OCI-LY3 (cell line): ENCODE results near the gene MCM3AP.

Experiments
- H2AFZ ChIP-seq: fragments of 200-600, 300-600 bp; shearing (Covaris generic); 2 replicates; pipeline ENCODE4 v1.6.0; 2014; ENCODE audit warnings: antibody characterized with exemption, low read depth, low read length
- H3K27ac ChIP-seq: fragments of 200-600, 300-600 bp; sonication (generic); 2 replicates; pipeline ENCODE4 v1.5.1; 2014; ENCODE audit warnings: mild to moderate bottlenecking, low read length, moderate library complexity, mixed read lengths
- H3K27me3 ChIP-seq: fragments of 200-600, 300-600 bp; sonication (generic); 2 replicates; pipeline ENCODE4 v1.6.1; 2014; ENCODE audit warnings: low read depth, low read length, mixed read lengths
- H3K36me3 ChIP-seq: fragments of 200-600, 300-600 bp; sonication (generic); replicated peaks from 2 replicates; pipeline ENCODE3; 2014; ENCODE audit warnings: low read depth, low read length, mixed read lengths
- H3K4me1 ChIP-seq: fragments of 300-600, 200-600 bp; sonication (generic); 2 replicates; pipeline ENCODE4 v1.6.1; 2014; ENCODE audit warnings: low read length, mixed read lengths
- H3K4me2 ChIP-seq: fragments of 200-600, 300-600 bp; sonication (generic); 2 replicates; pipeline ENCODE4 v1.6.1; 2014; ENCODE audit warnings: low read length, mixed read lengths
- H3K4me3 ChIP-seq: fragments of 300-600, 200-600 bp; sonication (generic); 2 replicates; pipeline ENCODE4 v1.5.1; 2014; ENCODE audit warnings: antibody characterized with exemption, mild to moderate bottlenecking, low read length, moderate library complexity
- H3K79me2 ChIP-seq: fragments of 300-600, 200-600 bp; shearing (Covaris generic); 2 replicates; pipeline ENCODE4 v1.6.1; 2014; ENCODE audit warnings: mild to moderate bottlenecking, low read length, mixed read lengths
- H3K9ac ChIP-seq: fragments of 300-600, 200-600 bp; shearing (Covaris generic); 2 replicates; pipeline ENCODE4 v1.6.0; 2014; ENCODE audit warnings: mild to moderate bottlenecking, low read length, moderate library complexity
- H3K9me3 ChIP-seq: fragments of 200-600, 300-600 bp; shearing (Covaris generic); 2 replicates; pipeline ENCODE4 v1.6.1; 2014; ENCODE audit warnings: low read length, mixed read lengths; ENCODE audit not compliant: insufficient read depth
- H4K20me1 ChIP-seq: fragments of 200-600, 300-600 bp; sonication (generic); 2 replicates; pipeline ENCODE4 v1.6.1; 2016; ENCODE audit warnings: low read length, mixed read lengths; ENCODE audit not compliant: insufficient read depth
- CTCF ChIP-seq: fragments of 200-600, 300-600 bp; sonication (generic); IDR thresholded peaks from 2 replicates; pipeline ENCODE4 v1.5.1; 2014; ENCODE audit warnings: antibody characterized with exemption, low read length, low read depth
- EZH2phosphoT487 ChIP-seq: fragments of 200-600 bp; shearing (Covaris generic); IDR thresholded peaks from 2 replicates; pipeline ENCODE4 v1.6.1; 2018; ENCODE audit warnings: antibody characterized with exemption, mixed run types, low read depth

Gene MCM3AP

GRCh38 chr21:46285206-46285661 lies at the start of gene MCM3AP:
Gene MCM3AP (minus strand): TSS chr21:46285611. CDS start chr21:46285286, 325 bp downstream.
- H4K20me1 ChIP-seq: no peaks in the 10 kb centered on the region
- H3K9me3 ChIP-seq: no peaks in the 10 kb centered on the region
- H3K9ac ChIP-seq: peak within 1 kb of the TSS; percentile 70
- H3K4me3 ChIP-seq: peak within 1 kb of the TSS; percentile 79
- peaks cover 23% of the 10 kb centered on the region for H3K4me1 ChIP-seq
- H3K36me3 ChIP-seq: peaks cover 20% of the 10 kb centered on the region
- H3K4me2 ChIP-seq: peak within 1 kb of the TSS; percentile 95
- peaks cover 61% of the 10 kb centered on the region for H3K79me2 ChIP-seq
- no peaks in the 10 kb centered on the region for H3K27me3 ChIP-seq
- peak within 1 kb of the TSS; percentile 17; the same call in 1 of the 2 replicates for H2AFZ ChIP-seq
- no peak for TF ChIP-seq EZH2phosphoT487
- no peak for TF ChIP-seq CTCF
- H3K27ac ChIP-seq: peak within 1 kb of the TSS; percentile 83

GRCh38 chr21:46334351-46335140 lies 49.1 kb upstream of the MCM3AP start:
- Histone ChIP-seq H3K36me3 (peaks cover 14% of the 10 kb centered on the region), H3K79me2 (no peaks in the 10 kb centered on the region), H3K9me3 (no peaks in the 10 kb centered on the region), H3K9ac (no peak overlapping the region), H3K4me3 (no peak overlapping the region), H4K20me1 (no peaks in the 10 kb centered on the region), H3K27ac (no peak overlapping the region), H3K4me1 (no peaks in the 10 kb centered on the region), H3K4me2 (no peak overlapping the region), H2AFZ (no peak overlapping the region), H3K27me3 (no peaks in the 10 kb centered on the region)
- no peak for TF ChIP-seq CTCF
- no peak for TF ChIP-seq EZH2phosphoT487

GRCh38 chr21:46329796-46330195 lies 44.4 kb upstream of the MCM3AP start:
- Histone ChIP-seq H3K4me1 (peaks cover 9% of the 10 kb centered on the region), H3K4me3 (no peak overlapping the region), H3K27ac (no peak overlapping the region), H3K4me2 (no peak overlapping the region), H2AFZ (no peak overlapping the region), H3K9me3 (no peaks in the 10 kb centered on the region), H3K9ac (no peak overlapping the region), H4K20me1 (no peaks in the 10 kb centered on the region), H3K27me3 (no peaks in the 10 kb centered on the region), H3K79me2 (peaks cover 34% of the 10 kb centered on the region), H3K36me3 (peaks cover 10% of the 10 kb centered on the region)
- no peak for TF ChIP-seq EZH2phosphoT487
- no peak for TF ChIP-seq CTCF

- Histone ChIP-seq H3K9ac (no peak overlapping the region), H3K4me1 (peaks cover 9% of the 10 kb centered on the region), H3K9me3 (no peaks in the 10 kb centered on the region), H3K4me2 (no peak overlapping the region), H2AFZ (no peak overlapping the region), H3K4me3 (no peak overlapping the region), H3K27me3 (no peaks in the 10 kb centered on the region), H3K36me3 (peaks cover 11% of the 10 kb centered on the region), H4K20me1 (no peaks in the 10 kb centered on the region), H3K79me2 (peaks cover 41% of the 10 kb centered on the region), H3K27ac (no peak overlapping the region)
- TF ChIP-seq CTCF (no peak), EZH2phosphoT487 (no peak)
Measured at GRCh38 chr21:46328151-46328550, 42.7 kb upstream of the MCM3AP start.
